Osteocyte (in vitro differentiated cells): ENCODE data around the gene RPL3. TPM values are rescaled to one million over a fixed set of nuclear protein-coding genes. Genes with fewer than 3 reads are reported as not detected.
A peak's percentile ranks its signal among the peaks of the same experiment; 100 is the strongest.

ENCODE experiments used
- DNase-seq: peaks from one replicate; pipeline ENCODE4 v3.0.0; 2021; ENCODE audit warnings: mixed read lengths; ENCODE audit not compliant: unreplicated experiment; ENCODE audit errors: extremely low spot score
- H3K27ac Mint-ChIP-seq: one replicate; pipeline ENCODE4 v1.8.0; 2021; ENCODE audit warnings: mild to moderate bottlenecking, mixed read lengths; ENCODE audit not compliant: unreplicated experiment
- H3K27me3 Mint-ChIP-seq: one replicate; pipeline ENCODE4 v1.8.0; 2021; ENCODE audit warnings: mixed read lengths; ENCODE audit not compliant: unreplicated experiment
- H3K36me3 Mint-ChIP-seq: one replicate; pipeline ENCODE4 v1.8.0; 2021; ENCODE audit warnings: mixed read lengths; ENCODE audit not compliant: unreplicated experiment
- H3K4me1 Mint-ChIP-seq: one replicate; pipeline ENCODE4 v1.8.0; 2021; ENCODE audit warnings: mixed read lengths; ENCODE audit not compliant: unreplicated experiment
- H3K4me3 Mint-ChIP-seq: one replicate; pipeline ENCODE4 v1.8.0; 2021; ENCODE audit warnings: mild to moderate bottlenecking, moderate library complexity, mixed read lengths; ENCODE audit not compliant: unreplicated experiment
- H3K9me3 Mint-ChIP-seq: one replicate; pipeline ENCODE4 v1.8.0; 2021; ENCODE audit warnings: mixed read lengths; ENCODE audit not compliant: unreplicated experiment
- CTCF ChIP-seq: fragments of 200-600 bp; sonication (generic); IDR thresholded peaks from 2 replicates; pipeline ENCODE4 v1.5.0; 2021; ENCODE audit warnings: antibody characterized with exemption, mild to moderate bottlenecking, moderate library complexity
- total RNA-seq: library from RNA; stranded (reverse); gene quantifications from 2 replicates; pipeline ENCODE4 v1.2.1, GENCODE V29; 2021

Gene RPL3
- total RNA-seq, 1 donor from 2014 or later, result 1,792 TPM

- no peak for DNase-seq
- H3K4me3 Mint-ChIP-seq, result no peak overlapping the region
- no peak overlapping the region for H3K27ac Mint-ChIP-seq
- H3K27me3 Mint-ChIP-seq, result no peaks in the 10 kb centered on the region
- H3K4me1 Mint-ChIP-seq, result peaks cover 30% of the 10 kb centered on the region
- TF ChIP-seq CTCF, result no peak
- H3K9me3 Mint-ChIP-seq, result no peaks in the 10 kb centered on the region
- H3K36me3 Mint-ChIP-seq, result no peaks in the 10 kb centered on the region
These were observed 35.9 kb downstream of the RPL3 start for GRCh38 chr22:39283322-39284141.

- no peak for TF ChIP-seq CTCF
- no peak overlapping the region for H3K4me3 Mint-ChIP-seq
- no peaks in the 10 kb centered on the region for H3K27me3 Mint-ChIP-seq
- H3K27ac Mint-ChIP-seq, result peak overlapping the region; percentile 65
- no peak for DNase-seq
- H3K9me3 Mint-ChIP-seq, result no peaks in the 10 kb centered on the region
- no peaks in the 10 kb centered on the region for H3K36me3 Mint-ChIP-seq
- H3K4me1 Mint-ChIP-seq, result peaks cover 26% of the 10 kb centered on the region
These were observed 36.6 kb downstream of the RPL3 start for GRCh38 chr22:39282645-39283321.

- TF ChIP-seq CTCF, result no peak
- Mint-ChIP-seq H3K36me3 (no peaks in the 10 kb centered on the region), H3K27ac (no peak overlapping the region), H3K4me3 (no peak overlapping the region), H3K27me3 (no peaks in the 10 kb centered on the region), H3K9me3 (peaks cover 3% of the 10 kb centered on the region), H3K4me1 (peaks cover 14% of the 10 kb centered on the region)
- no peak for DNase-seq
These were observed 38.3 kb downstream of the RPL3 start for GRCh38 chr22:39281126-39281525.

- DNase-seq, result no peak
- Mint-ChIP-seq H3K4me1 (peaks cover 14% of the 10 kb centered on the region), H3K27ac (no peak overlapping the region), H3K27me3 (no peaks in the 10 kb centered on the region), H3K9me3 (peaks cover 3% of the 10 kb centered on the region), H3K36me3 (no peaks in the 10 kb centered on the region), H3K4me3 (no peak overlapping the region)
- no peak for TF ChIP-seq CTCF
These were observed 39.2 kb downstream of the RPL3 start for GRCh38 chr22:39280250-39280649.

GRCh38 chr22:39279170-39279850 lies 40.1 kb downstream of the RPL3 start:
- no peak for DNase-seq
- no peaks in the 10 kb centered on the region for H3K27me3 Mint-ChIP-seq
- H3K4me1 Mint-ChIP-seq, result peaks cover 14% of the 10 kb centered on the region
- no peaks in the 10 kb centered on the region for H3K36me3 Mint-ChIP-seq
- no peak overlapping the region for H3K27ac Mint-ChIP-seq
- no peak for TF ChIP-seq CTCF
- H3K9me3 Mint-ChIP-seq, result peaks cover 3% of the 10 kb centered on the region
- H3K4me3 Mint-ChIP-seq, result no peak overlapping the region
